T-helper 2 cell treated with Interferon-gamma antibody and Interleukin-4, amounts not matched to agents 5 μg/mL and 100 μg/mL, for 36 hours (primary cell): ENCODE measurements around the gene OR2T11.
"Not testable (repeated sequence)": the region's sequence is repeated elsewhere in the genome, so short reads cannot be mapped to it uniquely, and the experiment has no call there.

Experiments
- DNase-seq: peaks from one replicate; pipeline ENCODE4 v3.0.0; 2021; ENCODE audit warnings: low spot score
- H3K27ac Mint-ChIP-seq: one replicate; pipeline ENCODE4 v1.8.0; 2021; ENCODE audit warnings: mild to moderate bottlenecking, mixed read lengths
- H3K27me3 Mint-ChIP-seq: one replicate; pipeline ENCODE4 v1.8.0; 2021; ENCODE audit warnings: low read depth, mixed read lengths
- H3K36me3 Mint-ChIP-seq: one replicate; pipeline ENCODE4 v1.8.0; 2021; ENCODE audit warnings: low read depth, mixed read lengths
- H3K4me1 Mint-ChIP-seq: one replicate; pipeline ENCODE4 v1.8.0; 2021; ENCODE audit warnings: low read depth, mixed read lengths
- H3K4me3 Mint-ChIP-seq: one replicate; pipeline ENCODE4 v1.8.0; 2022; ENCODE audit warnings: mild to moderate bottlenecking, moderate library complexity, mixed read lengths
- H3K9me3 Mint-ChIP-seq: one replicate; pipeline ENCODE4 v1.8.0; 2021; ENCODE audit warnings: mixed read lengths

OR2T11 gene

GRCh38 chr1:248634991-248635390 is at the start of gene OR2T11:
TSS of gene OR2T11 (minus strand) at chr1:248635091. CDS start at chr1:248627128, 7,963 bp downstream.
- not testable (repeated sequence) for H3K27ac Mint-ChIP-seq, DNase-seq, H3K36me3 Mint-ChIP-seq, H3K4me1 Mint-ChIP-seq, H3K9me3 Mint-ChIP-seq, H3K27me3 Mint-ChIP-seq, H3K4me3 Mint-ChIP-seq

GRCh38 chr1:248681651-248682050 is 46.8 kb upstream of the OR2T11 start:
- no peak for DNase-seq
- Mint-ChIP-seq H3K36me3 (no peaks in the 10 kb centered on the region), H3K27ac (no peak overlapping the region), H3K9me3 (no peaks in the 10 kb centered on the region), H3K27me3 (peaks cover 2% of the 10 kb centered on the region), H3K4me3 (no peak overlapping the region), H3K4me1 (no peaks in the 10 kb centered on the region)

- Mint-ChIP-seq H3K27me3 (no peaks in the 10 kb centered on the region), H3K4me1 (no peaks in the 10 kb centered on the region), H3K27ac (no peak overlapping the region), H3K4me3 (no peak overlapping the region), H3K36me3 (no peaks in the 10 kb centered on the region), H3K9me3 (peaks cover 12% of the 10 kb centered on the region)
- DNase-seq: no peak
Observed at GRCh38 chr1:248670003-248670402, 35.1 kb upstream of the OR2T11 start.

- not testable (repeated sequence) for H3K36me3 Mint-ChIP-seq, H3K27me3 Mint-ChIP-seq, DNase-seq, H3K4me1 Mint-ChIP-seq, H3K27ac Mint-ChIP-seq, H3K4me3 Mint-ChIP-seq, H3K9me3 Mint-ChIP-seq
Observed at GRCh38 chr1:248663453-248664328, 28.8 kb upstream of the OR2T11 start.

- H3K27ac Mint-ChIP-seq, DNase-seq, H3K36me3 Mint-ChIP-seq, H3K4me3 Mint-ChIP-seq, H3K27me3 Mint-ChIP-seq, H3K9me3 Mint-ChIP-seq, H3K4me1 Mint-ChIP-seq: not testable (repeated sequence)
Observed at GRCh38 chr1:248656797-248657196, 21.9 kb upstream of the OR2T11 start.

- DNase-seq, H3K4me3 Mint-ChIP-seq, H3K27me3 Mint-ChIP-seq, H3K9me3 Mint-ChIP-seq, H3K27ac Mint-ChIP-seq, H3K36me3 Mint-ChIP-seq, H3K4me1 Mint-ChIP-seq: not testable (repeated sequence)
Observed at GRCh38 chr1:248655354-248655753, 20.5 kb upstream of the OR2T11 start, which contains the start of gene OR2T27. TSS of gene OR2T27 (minus strand) at chr1:248655528. CDS start at chr1:248650884, 4,644 bp downstream.

GRCh38 chr1:248648770-248649536 is 14.1 kb upstream of the OR2T11 start:
- H3K27me3 Mint-ChIP-seq, H3K9me3 Mint-ChIP-seq, H3K27ac Mint-ChIP-seq, H3K36me3 Mint-ChIP-seq, H3K4me3 Mint-ChIP-seq, H3K4me1 Mint-ChIP-seq, DNase-seq: not testable (repeated sequence)

GRCh38 chr1:248645178-248645577 is 10.3 kb upstream of the OR2T11 start, which contains the start of gene OR2T35:
TSS of gene OR2T35 (minus strand) at chr1:248645278. CDS start at chr1:248639258, 6,020 bp downstream.
- H3K4me3 Mint-ChIP-seq: not testable (repeated sequence)

GRCh38 chr1:248642971-248643651 is 8.2 kb upstream of the OR2T11 start:
- H3K27ac Mint-ChIP-seq, H3K4me1 Mint-ChIP-seq, H3K4me3 Mint-ChIP-seq, H3K36me3 Mint-ChIP-seq, H3K27me3 Mint-ChIP-seq, DNase-seq, H3K9me3 Mint-ChIP-seq: not testable (repeated sequence)

More at GRCh38 chr1:248645178-248645577, 10.3 kb upstream of the OR2T11 start, which contains the start of gene OR2T35:
- not testable (repeated sequence) for H3K4me1 Mint-ChIP-seq, H3K27me3 Mint-ChIP-seq, H3K36me3 Mint-ChIP-seq, DNase-seq, H3K27ac Mint-ChIP-seq, H3K9me3 Mint-ChIP-seq

- not testable (repeated sequence) for H3K36me3 Mint-ChIP-seq, H3K9me3 Mint-ChIP-seq, H3K27me3 Mint-ChIP-seq, H3K4me3 Mint-ChIP-seq, H3K27ac Mint-ChIP-seq, DNase-seq, H3K4me1 Mint-ChIP-seq
Observed at GRCh38 chr1:248641583-248641982, 6.7 kb upstream of the OR2T11 start.

GRCh38 chr1:248640906-248641305 is 6.0 kb upstream of the OR2T11 start:
- not testable (repeated sequence) for H3K36me3 Mint-ChIP-seq, H3K27ac Mint-ChIP-seq, DNase-seq, H3K4me3 Mint-ChIP-seq, H3K9me3 Mint-ChIP-seq, H3K4me1 Mint-ChIP-seq, H3K27me3 Mint-ChIP-seq

- H3K4me3 Mint-ChIP-seq, H3K27ac Mint-ChIP-seq, H3K9me3 Mint-ChIP-seq, DNase-seq, H3K4me1 Mint-ChIP-seq, H3K36me3 Mint-ChIP-seq, H3K27me3 Mint-ChIP-seq: not testable (repeated sequence)
Observed at GRCh38 chr1:248639652-248640051, 4.8 kb upstream of the OR2T11 start.

GRCh38 chr1:248636612-248637011 is 1.7 kb upstream of the OR2T11 start:
- not testable (repeated sequence) for H3K9me3 Mint-ChIP-seq, H3K36me3 Mint-ChIP-seq, H3K27ac Mint-ChIP-seq, H3K4me3 Mint-ChIP-seq, DNase-seq, H3K4me1 Mint-ChIP-seq, H3K27me3 Mint-ChIP-seq
